Prostate gland (tissue), 2 donors: ENCODE measurements around the gene MINAR1.

Source experiments
- POLR2AphosphoS5 ChIP-seq: sonication (generic); formaldehyde crosslinking; IDR thresholded peaks from one replicate; pipeline ENCODE4 v1.6.1; 2017; ENCODE audit warnings: antibody characterized with exemption
- TF ChIP-seq, protein P1 (sequence below), 4 experiments: fragments of 200-600 bp in 2 of 4; fragments of 450-650 bp in 2 of 4; sonication (generic) in 2 of 4; IDR thresholded peaks; 1 replicate in 3 of 4; 2 replicates in 1 of 4; pipeline ENCODE4 v1.5.1; 2016 to 2019; ENCODE audit warnings: antibody characterized with exemption in 4 of 4, mild to moderate bottlenecking in 2 of 4, moderate library complexity in 2 of 4

DNA sequence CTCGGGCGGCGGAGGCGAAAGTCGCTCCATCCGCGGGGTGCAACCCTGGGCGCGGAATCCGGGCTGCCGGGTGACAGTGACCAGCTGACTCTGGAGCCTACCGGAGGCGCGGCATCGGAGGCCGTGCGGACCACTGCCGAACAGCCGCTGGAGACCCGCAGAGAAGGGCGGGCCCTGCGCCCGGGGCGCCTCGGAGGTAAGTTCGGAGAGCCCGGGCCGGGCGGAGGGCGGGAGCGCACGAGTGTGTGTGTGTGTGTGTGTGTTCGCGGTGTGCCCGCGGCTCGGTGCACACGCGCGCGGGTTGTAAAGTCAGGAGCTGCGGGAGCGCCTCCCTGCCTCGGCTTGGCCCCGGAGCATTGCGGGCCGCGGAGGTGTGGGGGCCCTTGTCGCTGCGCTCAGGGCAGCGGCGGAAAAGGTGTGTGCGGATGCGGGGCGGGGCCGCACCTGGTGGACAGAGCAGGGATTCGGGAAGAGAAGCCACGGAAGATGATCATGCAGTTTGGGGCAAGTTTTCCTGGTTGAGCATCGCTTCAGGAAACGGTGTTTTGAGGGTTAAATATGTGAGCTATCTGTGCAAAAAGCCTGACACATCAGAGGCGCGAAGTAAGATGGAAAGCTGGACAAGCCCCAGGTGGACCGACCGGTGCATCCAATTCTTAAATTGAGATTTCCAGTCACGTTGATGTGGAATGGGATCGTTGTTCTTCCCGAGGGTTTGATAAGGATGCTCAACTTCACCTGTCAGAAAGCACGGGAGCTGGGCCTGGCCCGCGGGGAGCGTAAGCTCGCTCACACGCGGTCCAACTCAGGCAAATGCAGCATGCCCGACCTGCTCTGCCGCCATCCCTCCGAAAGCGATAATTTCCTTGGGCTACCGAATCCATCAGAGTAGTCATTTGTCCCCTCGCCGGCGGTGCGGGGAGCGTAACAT, 474 bp downstream of the MINAR1 start:
- TF ChIP-seq, protein P1, sequence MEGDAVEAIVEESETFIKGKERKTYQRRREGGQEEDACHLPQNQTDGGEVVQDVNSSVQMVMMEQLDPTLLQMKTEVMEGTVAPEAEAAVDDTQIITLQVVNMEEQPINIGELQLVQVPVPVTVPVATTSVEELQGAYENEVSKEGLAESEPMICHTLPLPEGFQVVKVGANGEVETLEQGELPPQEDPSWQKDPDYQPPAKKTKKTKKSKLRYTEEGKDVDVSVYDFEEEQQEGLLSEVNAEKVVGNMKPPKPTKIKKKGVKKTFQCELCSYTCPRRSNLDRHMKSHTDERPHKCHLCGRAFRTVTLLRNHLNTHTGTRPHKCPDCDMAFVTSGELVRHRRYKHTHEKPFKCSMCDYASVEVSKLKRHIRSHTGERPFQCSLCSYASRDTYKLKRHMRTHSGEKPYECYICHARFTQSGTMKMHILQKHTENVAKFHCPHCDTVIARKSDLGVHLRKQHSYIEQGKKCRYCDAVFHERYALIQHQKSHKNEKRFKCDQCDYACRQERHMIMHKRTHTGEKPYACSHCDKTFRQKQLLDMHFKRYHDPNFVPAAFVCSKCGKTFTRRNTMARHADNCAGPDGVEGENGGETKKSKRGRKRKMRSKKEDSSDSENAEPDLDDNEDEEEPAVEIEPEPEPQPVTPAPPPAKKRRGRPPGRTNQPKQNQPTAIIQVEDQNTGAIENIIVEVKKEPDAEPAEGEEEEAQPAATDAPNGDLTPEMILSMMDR (IDR thresholded peaks at IDR 0.05), result no peak
- no peak for TF ChIP-seq POLR2AphosphoS5
